GM19455 (cell line): Measurements from ENCODE around the gene IL18BP.

Experiments
- ATAC-seq: cut with Tn5 transposase; IDR thresholded peaks from one replicate; pipeline ENCODE4 v1.9.1; 2021; ENCODE audit not compliant: unreplicated experiment

Gene IL18BP

GRCh38 chr11:71998649-71999310, at the start of gene IL18BP:
Gene IL18BP (plus strand): TSS chr11:71998909. CDS start chr11:71999985, 1,076 bp downstream.
- ATAC-seq: peak; percentile 53

- ATAC-seq: no peak
Observed at GRCh38 chr11:71949034-71949433, 49.7 kb upstream of the IL18BP start.

- ATAC-seq: no peak
Observed at GRCh38 chr11:71951741-71952310, 46.9 kb upstream of the IL18BP start.

GRCh38 chr11:71955898-71956456, 42.7 kb upstream of the IL18BP start:
- no peak for ATAC-seq

GRCh38 chr11:71962428-71963038, 36.2 kb upstream of the IL18BP start:
- no peak for ATAC-seq

GRCh38 chr11:71963468-71963867, 35.2 kb upstream of the IL18BP start:
- no peak for ATAC-seq

GRCh38 chr11:71964641-71965040, 34.1 kb upstream of the IL18BP start:
- no peak for ATAC-seq

GRCh38 chr11:71971680-71972079, 27.0 kb upstream of the IL18BP start:
- no peak for ATAC-seq

- ATAC-seq: no peak
Observed at GRCh38 chr11:71976551-71976950, 22.2 kb upstream of the IL18BP start.

GRCh38 chr11:71977090-71977489, 21.6 kb upstream of the IL18BP start:
- ATAC-seq: no peak

- ATAC-seq: no peak
Observed at GRCh38 chr11:71977743-71978418, 20.8 kb upstream of the IL18BP start.

GRCh38 chr11:71979094-71979493, 19.6 kb upstream of the IL18BP start:
- ATAC-seq: no peak

GRCh38 chr11:71979602-71980001, 19.1 kb upstream of the IL18BP start:
- no peak for ATAC-seq

GRCh38 chr11:71986131-71986530, 12.6 kb upstream of the IL18BP start:
- no peak for ATAC-seq

- no peak for ATAC-seq
Observed at GRCh38 chr11:71987521-71987920, 11.2 kb upstream of the IL18BP start.

- no peak for ATAC-seq
Observed at GRCh38 chr11:71988050-71988449, 10.7 kb upstream of the IL18BP start.

- no peak for ATAC-seq
Observed at GRCh38 chr11:71990701-71991100, 8.0 kb upstream of the IL18BP start.

- ATAC-seq: no peak
Observed at GRCh38 chr11:71991494-71991893, 7.2 kb upstream of the IL18BP start.

- no peak for ATAC-seq
Observed at GRCh38 chr11:71992136-71992730, 6.5 kb upstream of the IL18BP start.

GRCh38 chr11:71994786-71995185, 3.9 kb upstream of the IL18BP start:
- ATAC-seq: no peak

GRCh38 chr11:71995726-71996291, 2.9 kb upstream of the IL18BP start:
- no peak for ATAC-seq
